ENCODE data around the gene CUL7.
"Not testable (repeated sequence)": the region's sequence is repeated elsewhere in the genome, so short reads cannot be mapped to it uniquely, and the experiment has no call there.

Gene CUL7

GRCh38 chr6:43053545-43054205 lies at the start of gene CUL7:
Gene CUL7 (minus strand): TSS chr6:43053851. CDS start chr6:43052788, 1,063 bp downstream.
- DNase-seq = peak; percentile 90 to 94

- DNase-seq = no peak
These were observed 47.8 kb upstream of the CUL7 start for GRCh38 chr6:43101497-43101896.

- no peak for DNase-seq
These were observed 43.9 kb upstream of the CUL7 start for GRCh38 chr6:43097502-43097901.

- no peak for DNase-seq
These were observed 43.4 kb upstream of the CUL7 start for GRCh38 chr6:43097098-43097489.

- no peak for DNase-seq
These were observed 42.9 kb upstream of the CUL7 start for GRCh38 chr6:43096451-43097097.

- DNase-seq = no peak
These were observed 42.3 kb upstream of the CUL7 start for GRCh38 chr6:43095939-43096338.

GRCh38 chr6:43093436-43094289 lies 40.0 kb upstream of the CUL7 start:
- DNase-seq = no peak

- no peak for DNase-seq
These were observed 39.0 kb upstream of the CUL7 start for GRCh38 chr6:43092635-43093034.

- no peak for DNase-seq
These were observed 37.9 kb upstream of the CUL7 start for GRCh38 chr6:43091436-43091991.

- DNase-seq = no peak
These were observed 37.4 kb upstream of the CUL7 start for GRCh38 chr6:43091020-43091419.

GRCh38 chr6:43090559-43090956 lies 36.9 kb upstream of the CUL7 start:
- no peak for DNase-seq

- no peak for DNase-seq
These were observed 36.4 kb upstream of the CUL7 start for GRCh38 chr6:43089874-43090558.

- no peak for DNase-seq
These were observed 35.8 kb upstream of the CUL7 start for GRCh38 chr6:43089467-43089866.

- no peak for DNase-seq
These were observed 35.0 kb upstream of the CUL7 start for GRCh38 chr6:43088654-43089056.

- peak; percentile 21 to 30 for DNase-seq
These were observed 32.5 kb upstream of the CUL7 start for GRCh38 chr6:43086022-43086658.

GRCh38 chr6:43082806-43083655 lies 29.4 kb upstream of the CUL7 start:
- no peak for DNase-seq

- not testable (repeated sequence) for DNase-seq
These were observed 28.3 kb upstream of the CUL7 start for GRCh38 chr6:43081922-43082321.

- no peak for DNase-seq
These were observed 27.4 kb upstream of the CUL7 start for GRCh38 chr6:43081043-43081442.

GRCh38 chr6:43078691-43079090 lies 25.0 kb upstream of the CUL7 start:
- no peak for DNase-seq

- DNase-seq = no peak
These were observed 24.4 kb upstream of the CUL7 start for GRCh38 chr6:43077981-43078511.

- no peak for DNase-seq
These were observed 23.7 kb upstream of the CUL7 start for GRCh38 chr6:43077333-43077809.
